Osteoblast (primary cell): ENCODE measurements around the gene MECP2. TPM values are rescaled to one million over a fixed set of nuclear protein-coding genes. Genes with fewer than 3 reads are reported as not detected.
A peak's percentile ranks its signal among the peaks of the same experiment; 100 is the strongest.

Experiments used
- DNase-seq: peaks from one replicate; pipeline ENCODE4 v3.0.0; 2011; ENCODE audit warnings: low spot score, mixed read lengths; ENCODE audit not compliant: insufficient read length; ENCODE audit errors: missing footprints
- H2AFZ ChIP-seq: 2 replicates; pipeline ENCODE4 v1.6.0; 2011; ENCODE audit warnings: mild to moderate bottlenecking, low read length
- H3K27ac ChIP-seq: 2 replicates; pipeline ENCODE4 v1.5.1; 2011; ENCODE audit warnings: mild to moderate bottlenecking, low read depth, low read length, moderate library complexity
- H3K27me3 ChIP-seq: 2 replicates; pipeline ENCODE4 v1.6.0; 2012; ENCODE audit warnings: mild to moderate bottlenecking, control low read depth, inconsistent platforms, low read length, moderate library complexity; ENCODE audit not compliant: insufficient read depth
- H3K36me3 ChIP-seq: 2 replicates; pipeline ENCODE4 v1.5.1; 2011; ENCODE audit warnings: mild to moderate bottlenecking, low read length, control low read depth, moderate library complexity; ENCODE audit not compliant: insufficient read depth
- H3K4me1 ChIP-seq: 2 replicates; pipeline ENCODE4 v1.5.1; 2011; ENCODE audit warnings: mild to moderate bottlenecking, low read length, control low read depth, moderate library complexity; ENCODE audit not compliant: insufficient read depth
- H3K4me2 ChIP-seq: 2 replicates; pipeline ENCODE4 v1.6.0; 2011; ENCODE audit warnings: mild to moderate bottlenecking, low read length; ENCODE audit not compliant: insufficient read depth
- H3K4me3 ChIP-seq: fragments of 200-600 bp; sonication (generic); 3 replicates; pipeline ENCODE4 v1.5.1; 2012; ENCODE audit warnings: mild to moderate bottlenecking, low read length, inconsistent platforms; ENCODE audit not compliant: insufficient read depth
- H3K79me2 ChIP-seq: 2 replicates; pipeline ENCODE4 v1.6.0; 2012; ENCODE audit warnings: mild to moderate bottlenecking, low read length, control low read depth, inconsistent platforms; ENCODE audit not compliant: insufficient read depth
- H3K9me3 ChIP-seq: 2 replicates; pipeline ENCODE4 v1.5.1; 2011; ENCODE audit warnings: low read depth, low read length, control low read depth
- H4K20me1 ChIP-seq: 2 replicates; pipeline ENCODE4 v1.6.0; 2012; ENCODE audit warnings: mild to moderate bottlenecking, low read length, control low read depth; ENCODE audit not compliant: insufficient read depth
- CTCF ChIP-seq: IDR thresholded peaks from 2 replicates; pipeline ENCODE4 v1.5.1; 2011; ENCODE audit warnings: mild to moderate bottlenecking, low read depth, low read length, moderate library complexity; ENCODE audit errors: extremely low read depth
- total RNA-seq: library from RNA; depleted of rRNA; stranded (reverse); fragments of >200 nt; gene quantifications from 2 replicates; pipeline ENCODE4 v1.2.3, GENCODE V29; 2012

MECP2 gene
- total RNA-seq, 1 donor = 31.1 TPM

GRCh38 chrX:154097003-154097588 is 421 bp downstream of the MECP2 start:
- H3K4me1 ChIP-seq = peaks cover 24% of the 10 kb centered on the region
- peak overlapping the region; percentile 82 for H3K4me3 ChIP-seq
- H3K27me3 ChIP-seq = peaks cover 12% of the 10 kb centered on the region
- peak; percentile 93 for DNase-seq
- peaks cover 39% of the 10 kb centered on the region for H4K20me1 ChIP-seq
- peak overlapping the region; percentile 96 for H3K4me2 ChIP-seq
- H3K79me2 ChIP-seq = peaks cover 45% of the 10 kb centered on the region
- no peaks in the 10 kb centered on the region for H3K9me3 ChIP-seq
- peak overlapping the region; percentile 83 for H3K27ac ChIP-seq
- no peak overlapping the region for H2AFZ ChIP-seq
- no peak for TF ChIP-seq CTCF
- no peaks in the 10 kb centered on the region for H3K36me3 ChIP-seq

- Histone ChIP-seq H3K79me2 (peaks cover 52% of the 10 kb centered on the region), H3K9me3 (no peaks in the 10 kb centered on the region), H4K20me1 (peaks cover 46% of the 10 kb centered on the region), H3K36me3 (no peaks in the 10 kb centered on the region), H3K4me2 (peak overlapping the region; percentile 96), H3K27ac (peak overlapping the region; percentile 83), H3K27me3 (peaks cover 14% of the 10 kb centered on the region), H3K4me3 (peak overlapping the region; percentile 82), H2AFZ (no peak overlapping the region), H3K4me1 (peaks cover 24% of the 10 kb centered on the region)
- no peak for TF ChIP-seq CTCF
- DNase-seq = peak; percentile 86
These were observed 1.1 kb downstream of the MECP2 start for GRCh38 chrX:154096140-154097002.

GRCh38 chrX:154094833-154095232 is 2.7 kb downstream of the MECP2 start:
- peak overlapping the region; percentile 96 for H3K4me2 ChIP-seq
- peaks cover 24% of the 10 kb centered on the region for H3K4me1 ChIP-seq
- no peak for DNase-seq
- H3K4me3 ChIP-seq = no peak overlapping the region
- peaks cover 6% of the 10 kb centered on the region for H3K36me3 ChIP-seq
- H3K27me3 ChIP-seq = peaks cover 7% of the 10 kb centered on the region
- no peaks in the 10 kb centered on the region for H3K9me3 ChIP-seq
- no peak for TF ChIP-seq CTCF
- H3K79me2 ChIP-seq = peaks cover 67% of the 10 kb centered on the region
- peaks cover 56% of the 10 kb centered on the region for H4K20me1 ChIP-seq
- H3K27ac ChIP-seq = no peak overlapping the region
- H2AFZ ChIP-seq = no peak overlapping the region

- peaks cover 24% of the 10 kb centered on the region for H3K4me1 ChIP-seq
- TF ChIP-seq CTCF = no peak
- DNase-seq = no peak
- H3K36me3 ChIP-seq = peaks cover 6% of the 10 kb centered on the region
- no peaks in the 10 kb centered on the region for H3K9me3 ChIP-seq
- no peak overlapping the region for H3K4me3 ChIP-seq
- H3K27ac ChIP-seq = no peak overlapping the region
- H3K4me2 ChIP-seq = peak overlapping the region; percentile 2
- peaks cover 2% of the 10 kb centered on the region for H3K27me3 ChIP-seq
- peaks cover 58% of the 10 kb centered on the region for H4K20me1 ChIP-seq
- H3K79me2 ChIP-seq = peaks cover 73% of the 10 kb centered on the region
- H2AFZ ChIP-seq = no peak overlapping the region
These were observed 3.6 kb downstream of the MECP2 start for GRCh38 chrX:154093965-154094364.
